GM23338 (cell line): ENCODE measurements around the gene TCF7L1.
"Not testable (repeated sequence)": the region's sequence is repeated elsewhere in the genome, so short reads cannot be mapped to it uniquely, and the experiment has no call there.

Experiments used
- CREB1 ChIP-seq: fragments of 250-450 bp; sonication (Bioruptor Pico); IDR thresholded peaks from 2 replicates; pipeline ENCODE4 v1.5.0; 2020; ENCODE audit warnings: low read depth, mild to moderate bottlenecking, moderate library complexity
- CTCF ChIP-seq, 2 experiments: fragments of 200-600 bp in 1 of 2; sonication (generic) in 1 of 2; conservative IDR thresholded peaks; 2 replicates each; pipeline versions ENCODE4 v1.5.1 to v1.6.1; 2016 to 2017; ENCODE audit warnings: antibody characterized with exemption in 2 of 2, low read depth in 2 of 2, mild to moderate bottlenecking in 2 of 2, moderate library complexity in 1 of 2
- EZH2 ChIP-seq: fragments of 200-600 bp; sonication (generic); IDR thresholded peaks from one replicate; pipeline ENCODE4 v1.8.0; 2017; ENCODE audit warnings: antibody characterized with exemption, mild to moderate bottlenecking, low read depth; ENCODE audit not compliant: unreplicated experiment
- POLR2AphosphoS5 ChIP-seq: IDR thresholded peaks from 2 replicates; pipeline ENCODE4 v1.6.1; 2016; ENCODE audit warnings: antibody characterized with exemption, low read depth
- REST ChIP-seq: IDR thresholded peaks from one replicate; pipeline ENCODE4 v1.6.1; 2018; ENCODE audit warnings: antibody characterized with exemption; ENCODE audit not compliant: unreplicated experiment

GRCh38 chr2:85323988-85324367 lies 190.8 kb downstream of the TCF7L1 start:
- TF ChIP-seq POLR2AphosphoS5; EZH2; CTCF (conservative IDR thresholded peaks at IDR 0.05; ENCODE audit: low read depth in 2 of 2); REST; CREB1 (CRISPR knock-in tag): not testable (repeated sequence)
